ENCODE results near the gene MINDY4.

Gene MINDY4

DNA sequence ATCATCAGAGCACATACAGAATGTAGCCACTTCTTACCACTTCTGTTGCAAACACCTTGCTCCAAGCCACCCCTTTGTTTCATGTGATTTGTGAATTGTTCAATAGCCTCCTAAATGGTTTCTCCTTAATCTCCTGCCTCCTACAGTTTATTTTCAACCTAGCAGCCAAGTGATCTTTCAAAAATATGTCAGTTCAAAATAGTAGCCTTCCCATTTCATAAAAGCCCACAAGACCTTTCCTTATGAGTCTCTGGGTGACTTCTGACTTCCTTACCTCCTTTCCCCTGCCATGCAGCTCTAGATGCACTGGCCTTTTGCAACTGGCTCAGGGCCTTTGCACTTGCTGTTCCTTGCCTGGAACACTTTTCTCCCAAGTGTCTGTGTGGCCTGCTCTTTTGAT, 4.8 kb downstream of the MINDY4 start:
- DNase-seq (ENCODE audit: low spot score) = no peak

DNA sequence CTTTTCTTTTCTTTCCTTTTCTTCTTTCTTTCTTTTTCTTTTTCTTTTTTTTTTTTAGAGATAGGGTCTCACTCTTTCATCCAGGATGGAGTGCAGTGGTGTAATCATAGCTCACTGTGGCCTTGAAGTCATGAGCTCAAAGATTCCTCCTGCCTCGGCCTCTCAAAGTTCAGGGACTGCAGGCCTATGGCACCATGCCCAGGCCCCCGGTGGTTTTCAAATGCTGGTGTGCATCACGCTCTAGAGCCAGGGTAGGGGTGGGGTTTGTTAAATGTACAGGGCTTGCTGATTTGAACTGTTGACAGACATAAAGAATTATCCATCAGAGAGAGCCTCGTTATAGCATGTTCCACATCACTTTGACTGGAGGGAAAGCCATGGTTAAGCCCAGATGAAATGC, 5.8 kb downstream of the MINDY4 start:
- DNase-seq (ENCODE audit: low spot score) = no peak

DNA sequence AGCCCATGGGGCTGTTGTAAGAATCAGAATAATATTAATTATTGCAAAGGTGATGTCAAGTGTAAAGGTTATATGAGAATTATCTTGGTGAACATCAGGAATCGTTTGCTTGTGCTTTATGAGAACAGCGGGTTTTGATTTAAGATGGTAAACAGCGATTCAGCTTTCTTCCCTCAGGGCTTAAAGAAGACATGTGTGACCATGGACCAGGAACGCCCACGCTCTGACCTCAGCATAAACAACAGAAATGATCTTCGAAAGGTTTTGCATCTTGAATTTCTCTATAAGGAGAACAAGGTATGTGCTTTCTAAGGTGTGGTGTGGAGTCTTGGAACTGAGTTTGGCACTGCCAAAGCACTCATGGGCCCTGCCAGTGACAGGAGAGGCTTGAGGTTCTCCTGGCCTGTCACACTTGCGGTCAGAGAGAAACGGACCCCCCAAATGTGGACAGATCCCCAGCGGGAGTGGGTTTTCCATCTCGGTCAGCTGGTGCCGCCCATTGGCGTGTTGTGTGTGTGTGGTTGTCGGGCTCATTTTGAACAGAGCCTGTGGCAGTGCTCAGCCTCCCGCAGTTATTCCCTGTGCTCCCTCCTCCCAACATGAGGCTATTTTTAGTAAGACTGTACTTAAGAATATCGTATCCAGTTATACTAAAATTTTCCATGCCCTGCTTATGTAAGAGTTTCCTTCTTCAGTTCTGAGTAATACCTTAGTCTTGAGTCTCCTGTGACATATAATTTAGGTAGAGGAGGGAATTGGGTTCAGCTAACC, 7.2 kb downstream of the MINDY4 start:
- DNase-seq (ENCODE audit: low spot score) = no peak

DNA sequence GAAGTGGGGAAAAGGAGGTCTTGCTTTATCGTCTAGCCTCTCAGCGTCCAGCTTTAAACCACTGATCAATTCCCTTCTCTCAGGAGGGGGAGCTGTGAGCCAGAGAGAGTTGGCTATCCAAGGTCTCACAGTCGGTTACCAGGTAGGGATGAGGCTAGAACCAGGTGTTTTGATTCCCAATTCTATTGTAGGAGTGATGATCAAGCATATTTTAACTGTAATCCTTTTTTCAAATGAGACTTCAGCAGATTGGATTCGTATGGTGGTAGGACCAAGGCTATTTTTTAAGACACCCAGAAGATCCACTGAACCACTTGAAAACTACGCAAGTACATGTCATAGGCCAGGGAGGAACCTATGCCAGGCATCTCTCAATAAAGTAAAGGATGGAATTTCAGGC, 8.4 kb downstream of the MINDY4 start:
- no peak for DNase-seq (ENCODE audit: low spot score)

DNA sequence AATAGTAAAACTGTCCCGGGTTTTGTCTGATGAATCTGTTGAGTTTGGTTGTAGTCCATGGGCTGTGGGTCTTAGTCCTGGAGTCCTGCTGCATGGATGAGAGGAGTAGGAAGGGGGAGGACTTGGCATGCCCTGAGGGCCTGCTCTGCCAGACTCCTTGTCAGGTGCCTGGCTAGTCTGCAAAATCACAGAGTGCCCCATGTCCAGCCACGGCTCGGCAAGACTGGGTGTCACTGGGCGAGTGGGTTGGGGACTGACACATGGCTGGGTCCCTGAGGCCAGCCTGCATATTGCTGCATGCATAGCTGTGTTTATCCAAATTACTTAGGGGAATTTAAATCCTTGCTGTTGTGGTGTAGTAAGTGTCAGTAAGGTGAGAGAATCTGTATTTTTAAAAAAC, 9.7 kb downstream of the MINDY4 start:
- DNase-seq (ENCODE audit: low spot score) = no peak

DNA sequence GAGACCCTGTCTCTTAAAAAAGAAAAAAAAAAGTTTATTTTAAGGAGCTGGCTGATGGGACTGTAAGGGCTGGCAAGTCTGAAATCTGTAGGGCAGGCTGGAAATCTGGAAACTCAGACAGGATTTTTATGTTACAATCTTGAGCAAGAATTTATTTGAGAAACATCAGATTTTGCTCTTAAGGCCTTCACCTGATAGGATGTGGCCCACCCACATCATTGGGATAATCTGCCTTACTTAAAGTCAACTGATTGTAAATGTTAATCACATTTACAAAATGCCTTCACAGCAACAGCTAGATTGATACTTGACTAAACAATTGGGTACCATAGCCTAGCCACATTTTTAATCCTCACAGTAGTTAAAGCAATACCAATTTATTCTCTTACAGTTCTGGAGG, 11.5 kb downstream of the MINDY4 start:
- no peak for DNase-seq (ENCODE audit: low spot score)

DNA sequence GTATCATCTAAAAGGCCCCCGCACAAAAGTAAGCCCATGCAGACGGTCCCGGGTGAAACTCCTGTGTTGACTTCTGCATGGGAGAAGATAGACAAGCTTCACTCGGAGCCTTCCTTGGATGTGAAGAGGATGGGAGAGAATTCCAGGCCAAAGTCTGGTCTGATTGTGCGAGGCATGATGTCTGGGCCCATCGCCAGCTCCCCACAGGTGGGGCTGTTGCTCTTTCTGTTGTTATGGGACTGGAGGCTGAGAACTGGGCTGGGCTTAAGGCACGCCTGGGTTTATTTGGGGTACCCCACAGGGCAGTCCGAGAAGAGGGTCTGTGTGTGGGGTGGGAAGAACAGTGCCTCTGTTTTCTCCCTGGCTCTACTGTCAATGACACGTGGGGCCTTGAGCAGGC, 14.6 kb downstream of the MINDY4 start:
- DNase-seq (ENCODE audit: low spot score) = no peak

DNA sequence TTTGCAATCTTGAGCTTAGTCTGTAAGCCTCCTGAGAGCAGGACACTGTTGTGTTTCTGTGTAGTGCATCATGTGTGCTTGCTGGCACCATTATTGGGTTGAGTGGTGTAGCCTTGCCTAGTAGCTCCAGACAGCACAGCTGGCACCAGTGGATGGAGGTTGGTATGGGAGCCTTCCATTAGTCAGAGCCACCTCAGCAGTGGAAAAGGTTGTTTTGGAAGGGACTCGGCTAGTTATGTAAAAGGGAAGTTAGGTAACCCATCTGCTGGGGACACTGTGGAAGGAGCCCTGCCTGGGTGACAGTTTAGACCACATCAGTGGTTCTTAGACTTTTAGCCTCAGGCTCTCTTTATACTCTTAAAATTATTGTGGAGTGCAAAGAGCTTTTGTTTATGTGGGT, 16.3 kb downstream of the MINDY4 start:
- DNase-seq (ENCODE audit: low spot score) = no peak

DNA sequence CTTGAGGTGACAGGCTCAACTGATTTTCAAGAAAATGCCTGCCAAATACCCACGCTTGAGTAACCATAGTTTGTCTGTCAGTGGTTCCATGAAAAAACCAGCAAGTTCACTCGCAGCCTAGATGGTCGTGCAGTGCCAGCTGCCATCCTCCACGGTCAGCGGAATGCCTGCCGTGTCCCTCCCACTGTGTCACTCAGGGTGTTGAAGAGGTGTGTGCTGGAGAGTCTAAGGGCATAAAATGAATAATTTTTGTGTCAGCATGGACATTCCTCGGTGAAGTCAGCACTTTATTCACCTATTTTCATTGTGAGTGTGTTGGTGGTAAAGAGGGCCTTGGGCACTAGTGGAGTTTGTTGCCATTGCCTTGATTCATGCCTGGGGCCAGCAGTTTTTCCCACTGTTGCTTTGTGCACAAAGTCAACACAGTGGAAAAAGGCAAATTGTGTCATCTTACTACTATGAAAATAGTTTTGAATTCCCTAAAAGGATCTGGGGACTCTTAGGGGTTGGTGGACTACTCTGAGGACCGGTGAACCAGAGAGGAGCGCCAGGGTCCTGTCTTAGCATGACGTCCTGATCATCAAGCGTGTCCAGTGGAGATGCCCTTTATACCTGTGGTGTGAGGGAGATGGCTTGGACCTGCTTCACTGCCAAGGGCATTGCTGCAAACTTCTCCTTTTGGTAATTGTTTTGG, 17.6 kb downstream of the MINDY4 start:
- no peak for DNase-seq (ENCODE audit: low spot score)

DNA sequence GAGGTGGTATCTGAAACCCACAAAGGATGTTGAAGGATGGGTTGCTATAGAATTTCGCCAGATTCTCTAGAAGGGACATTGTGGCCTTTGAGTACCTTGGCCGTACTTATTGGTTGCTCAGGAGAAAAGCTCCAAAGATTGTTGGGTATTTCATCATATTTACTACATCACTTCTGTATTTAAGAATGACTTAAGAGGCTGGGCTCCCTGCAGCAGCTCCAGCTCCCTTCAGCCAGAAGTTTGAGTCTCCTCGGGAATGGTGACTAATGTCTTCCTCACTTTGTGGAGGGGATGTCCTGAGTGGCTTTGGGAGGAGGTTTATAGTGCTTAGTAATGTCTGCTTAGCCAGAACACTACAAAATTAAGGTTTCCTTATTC, 18.1 kb downstream of the MINDY4 start:
- no peak for DNase-seq (ENCODE audit: low spot score)

DNA sequence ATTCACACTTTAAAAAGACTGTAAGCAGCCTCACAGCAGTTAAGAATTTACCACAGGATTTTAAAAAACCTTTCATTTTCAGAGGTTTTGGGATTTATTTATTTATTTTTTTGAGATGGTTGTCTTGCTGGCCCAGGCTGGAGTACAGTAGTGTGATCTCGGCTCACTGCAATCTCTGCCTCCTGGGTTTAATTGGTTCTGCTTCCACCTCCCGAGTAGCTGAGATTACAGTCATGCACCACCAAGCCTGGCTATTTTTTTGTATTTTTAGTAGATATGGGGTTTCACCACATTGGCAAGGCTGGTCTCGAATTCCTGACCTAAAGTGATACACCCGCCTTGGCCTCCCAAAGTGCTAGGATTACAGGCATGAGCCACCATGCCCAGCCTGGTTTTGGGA, 19.1 kb downstream of the MINDY4 start:
- DNase-seq (ENCODE audit: low spot score) = no peak

DNA sequence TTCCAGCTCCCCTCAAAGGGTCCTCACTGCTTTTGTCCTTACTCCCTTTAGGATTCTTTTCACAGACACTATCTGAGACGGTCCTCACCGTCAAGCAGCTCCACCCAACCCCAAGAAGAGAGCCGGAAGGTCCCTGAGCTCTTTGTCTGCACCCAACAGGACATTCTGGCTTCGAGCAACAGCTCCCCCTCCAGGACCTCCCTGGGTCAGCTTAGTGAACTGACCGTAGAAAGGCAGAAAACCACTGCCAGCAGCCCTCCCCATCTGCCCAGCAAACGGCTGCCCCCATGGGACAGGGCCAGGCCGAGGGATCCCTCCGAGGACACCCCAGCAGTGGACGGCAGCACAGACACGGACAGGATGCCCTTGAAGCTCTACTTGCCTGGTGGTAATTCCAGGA, 19.9 kb downstream of the MINDY4 start:
- peak; percentile 63 for DNase-seq (ENCODE audit: low spot score)

DNA sequence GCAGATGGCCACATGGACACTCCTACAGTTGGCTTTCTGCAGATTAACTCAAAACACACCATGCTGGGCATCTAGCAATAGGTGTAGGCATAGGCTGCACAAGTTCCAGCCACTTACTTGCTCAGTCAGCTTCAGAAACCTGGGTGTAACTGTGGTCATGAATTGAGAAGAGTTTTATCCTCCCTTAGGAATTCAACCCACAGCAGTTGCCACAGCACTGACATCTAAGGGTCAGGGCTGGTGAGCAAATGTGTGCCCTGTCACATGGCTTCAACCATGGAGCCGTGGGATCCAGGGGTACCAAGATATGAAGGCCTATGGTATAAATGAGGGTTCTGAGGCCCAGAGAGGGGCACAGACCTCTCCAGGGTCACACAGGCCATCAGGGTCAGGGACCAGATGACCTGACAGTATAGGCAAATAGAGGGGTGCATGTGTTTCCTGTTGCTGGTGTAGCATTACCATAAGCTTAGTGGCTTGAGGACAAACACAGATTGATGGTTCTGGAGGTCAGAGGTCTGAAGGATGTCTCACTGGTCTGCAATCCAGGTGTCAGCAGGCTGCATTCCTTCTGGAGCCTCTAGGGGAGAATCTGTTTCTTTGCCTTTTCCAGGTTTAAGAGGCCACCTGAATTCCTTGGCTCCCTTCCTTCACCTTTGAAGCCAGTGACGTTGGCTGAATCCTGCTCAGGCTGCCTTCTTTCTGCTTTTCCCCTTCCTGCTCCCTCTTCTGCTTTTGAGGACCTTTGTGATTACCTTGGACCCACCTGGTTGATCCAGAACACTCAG, 24.1 kb downstream of the MINDY4 start:
- no peak for DNase-seq (ENCODE audit: low spot score)

DNA sequence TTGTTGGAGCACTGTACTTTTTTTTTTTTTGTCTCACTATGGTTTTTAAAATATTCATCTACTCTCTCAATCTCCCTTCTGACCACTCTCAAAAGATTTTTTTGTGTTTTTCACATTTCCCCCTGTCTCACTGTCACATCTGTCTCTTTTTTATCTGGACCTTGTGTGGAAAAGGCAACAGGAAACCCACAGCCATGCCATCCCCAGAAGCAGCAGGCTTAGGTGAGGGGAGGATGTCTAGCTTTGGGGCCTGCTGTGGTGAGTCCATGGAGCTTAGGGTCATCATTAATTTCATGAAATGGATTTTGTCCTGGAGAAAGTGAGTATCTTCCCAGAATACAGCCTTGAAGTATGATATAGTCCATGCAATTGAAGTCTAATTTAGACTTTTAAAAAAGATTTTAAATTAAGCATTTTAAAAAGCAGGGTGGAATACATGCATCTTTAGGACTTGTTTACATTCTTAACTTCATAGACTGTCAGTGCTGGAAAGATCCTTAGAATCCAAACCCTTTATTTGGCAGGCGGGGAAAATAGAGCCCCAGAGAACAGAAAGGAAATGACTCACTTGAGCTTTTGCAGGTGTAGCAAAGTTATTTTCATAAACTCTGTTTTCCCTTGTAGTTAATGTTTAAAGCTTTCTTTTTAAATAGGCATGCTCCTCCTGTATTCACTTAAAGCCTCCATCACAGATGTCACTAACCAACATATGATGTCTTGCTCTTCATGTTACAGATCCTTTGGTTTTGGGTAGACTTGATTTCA, 25.1 kb downstream of the MINDY4 start:
- no peak for DNase-seq (ENCODE audit: low spot score)

DNA sequence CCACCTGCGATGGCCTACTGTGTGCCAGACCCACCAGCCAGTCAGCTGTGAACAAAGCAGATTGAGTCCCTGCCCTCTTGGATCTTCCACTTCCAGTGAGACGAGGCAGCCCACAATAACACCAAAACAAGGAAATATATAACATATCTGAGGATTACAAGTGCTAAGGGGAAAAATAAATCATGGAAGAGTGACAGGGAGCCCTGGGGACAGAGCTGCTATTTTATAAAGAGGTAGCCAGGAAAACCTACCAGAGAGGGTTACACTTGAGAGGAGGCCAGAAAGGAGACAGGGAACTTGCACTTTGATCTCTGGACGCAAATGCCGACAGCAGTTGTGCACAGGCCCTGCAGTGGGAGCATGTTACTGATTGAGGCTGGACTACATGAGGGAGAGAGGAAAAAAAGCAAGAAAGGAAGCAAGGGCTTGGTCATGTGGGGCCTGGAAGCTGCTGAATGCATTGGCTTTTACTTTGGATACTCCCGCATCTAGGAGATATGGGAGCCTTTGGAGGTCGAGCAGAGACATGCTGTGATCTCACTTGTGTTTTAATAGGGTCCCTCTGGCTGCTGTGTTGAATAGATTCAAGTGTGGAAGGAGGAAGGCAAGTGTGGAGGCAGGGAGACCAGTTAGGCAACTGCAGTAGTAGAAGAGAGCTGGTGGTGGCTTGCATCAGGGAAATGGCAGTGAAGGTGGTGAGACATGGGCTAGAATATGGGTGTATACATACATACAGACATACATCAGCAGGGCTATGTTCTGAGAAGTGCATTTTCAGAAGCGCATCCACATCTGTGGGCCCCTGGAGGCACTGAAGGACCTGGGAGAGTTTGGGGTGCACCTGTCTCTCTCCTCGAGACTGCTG, 26.2 kb downstream of the MINDY4 start:
- no peak for DNase-seq (ENCODE audit: low spot score)

DNA sequence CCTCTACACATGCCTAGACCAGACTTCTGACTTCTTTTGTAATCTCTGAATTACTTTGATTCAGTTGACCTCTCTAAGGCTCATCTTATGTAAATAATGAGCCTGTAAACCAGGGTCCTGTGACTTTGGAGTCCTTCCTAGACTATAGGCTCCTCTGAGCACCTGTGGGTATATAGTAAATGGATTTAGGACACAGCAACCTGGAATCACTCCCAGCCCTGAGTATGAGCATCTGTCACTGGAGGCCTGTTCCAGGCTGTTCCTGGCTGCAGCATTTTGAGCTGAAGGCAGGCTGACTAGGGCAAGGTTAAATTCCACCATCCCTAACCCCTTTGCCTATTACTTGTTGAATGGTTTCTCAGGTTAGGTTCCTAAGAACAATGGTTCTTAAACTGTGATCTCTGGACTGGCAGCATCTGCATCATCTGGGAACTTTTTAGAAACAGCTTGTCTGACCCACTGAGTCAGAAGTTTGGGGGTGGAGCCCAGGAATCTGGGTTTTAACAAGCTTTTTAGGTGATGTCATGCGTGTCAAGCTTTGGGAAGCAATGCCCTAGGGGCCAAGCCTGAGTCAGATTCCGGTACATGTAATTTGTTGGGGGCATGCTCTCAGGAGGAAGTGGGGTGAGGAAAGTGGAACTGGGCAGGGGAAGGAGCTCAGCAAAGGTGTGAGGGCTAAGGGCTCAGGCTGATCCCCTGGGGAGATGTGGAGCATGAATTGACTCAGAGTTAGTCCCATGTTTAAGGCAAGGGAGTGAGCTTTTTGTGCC, 28.2 kb downstream of the MINDY4 start:
- DNase-seq (ENCODE audit: low spot score) = no peak

DNA sequence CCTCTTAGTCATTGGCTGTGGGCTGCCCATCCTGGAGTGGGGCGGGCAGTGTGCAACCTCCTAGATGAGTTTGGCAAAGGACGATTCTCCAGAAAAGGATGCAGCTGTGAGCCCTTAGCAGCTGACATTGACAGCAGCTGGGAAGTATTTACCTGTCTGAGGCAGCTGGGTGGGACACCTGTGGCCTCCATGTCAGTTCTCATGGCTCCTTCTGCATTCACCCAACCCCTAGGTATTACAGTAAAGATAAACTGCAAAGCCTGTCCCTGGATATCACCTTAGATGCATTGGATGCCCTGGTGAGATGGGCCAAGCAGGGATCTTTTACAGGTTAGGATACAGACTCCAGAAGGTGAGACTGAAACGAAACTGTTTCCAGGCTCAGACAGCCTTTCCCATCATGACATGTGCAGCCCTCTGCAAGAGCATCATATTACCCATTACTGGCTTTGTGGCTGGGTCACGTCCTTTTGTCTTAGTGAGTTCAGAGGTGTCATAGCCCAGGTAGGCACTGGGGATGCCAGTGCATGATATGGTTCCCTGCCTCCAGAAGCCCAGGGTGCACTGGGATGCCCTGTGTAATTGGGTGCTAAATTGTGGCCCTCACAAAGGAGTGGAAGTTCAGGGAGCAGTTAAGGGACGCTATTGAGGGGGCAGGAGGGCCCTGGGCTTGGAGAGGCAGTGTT, 28.9 kb downstream of the MINDY4 start:
- no peak for DNase-seq (ENCODE audit: low spot score)

DNA sequence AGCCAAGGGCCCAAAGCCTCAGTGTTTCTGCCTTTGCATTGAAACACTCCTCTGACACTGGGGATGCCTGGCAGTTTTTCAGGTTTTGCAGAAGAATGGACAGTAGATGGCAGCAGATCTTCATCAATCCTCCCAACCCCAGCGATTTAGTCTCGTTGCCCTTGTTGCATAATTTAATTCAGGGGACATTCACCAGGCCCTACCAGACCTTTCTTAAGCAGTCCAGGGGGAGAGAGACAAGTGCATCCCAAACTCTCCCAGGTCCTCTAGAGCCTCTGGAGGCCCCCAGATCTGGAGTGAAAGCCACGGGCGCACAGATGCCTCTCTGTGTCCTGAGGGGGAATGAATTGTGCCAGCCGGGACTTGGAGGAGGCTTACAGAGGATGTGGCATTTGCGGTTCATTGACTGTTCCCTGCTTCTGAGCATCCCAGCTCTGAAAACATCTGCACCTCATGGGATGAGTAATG, 29.6 kb downstream of the MINDY4 start:
- peak; percentile 78 for DNase-seq (ENCODE audit: low spot score)

DNA sequence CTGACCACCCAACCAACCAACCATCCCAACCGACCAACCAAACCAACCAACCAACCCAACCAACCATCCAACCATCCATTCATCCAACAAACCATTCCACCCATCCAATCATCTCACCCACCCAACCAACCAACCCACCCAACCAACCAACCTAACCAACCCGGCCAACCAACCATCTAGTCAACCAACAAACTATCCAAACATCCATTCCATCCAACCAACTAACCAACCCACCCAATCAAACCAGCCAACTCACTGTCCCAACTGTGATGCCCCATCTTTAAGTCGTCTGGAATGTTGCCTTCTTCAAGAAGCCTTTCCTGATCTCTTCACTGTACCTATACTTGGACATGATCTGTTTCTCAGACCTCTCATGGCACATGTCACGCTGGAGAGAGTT, 31.6 kb downstream of the MINDY4 start:
- no peak for DNase-seq (ENCODE audit: low spot score)

All from iPS-NIHi11 (cell line).